ENCODE data around the gene TXNRD1.

The TXNRD1 gene

DNA sequence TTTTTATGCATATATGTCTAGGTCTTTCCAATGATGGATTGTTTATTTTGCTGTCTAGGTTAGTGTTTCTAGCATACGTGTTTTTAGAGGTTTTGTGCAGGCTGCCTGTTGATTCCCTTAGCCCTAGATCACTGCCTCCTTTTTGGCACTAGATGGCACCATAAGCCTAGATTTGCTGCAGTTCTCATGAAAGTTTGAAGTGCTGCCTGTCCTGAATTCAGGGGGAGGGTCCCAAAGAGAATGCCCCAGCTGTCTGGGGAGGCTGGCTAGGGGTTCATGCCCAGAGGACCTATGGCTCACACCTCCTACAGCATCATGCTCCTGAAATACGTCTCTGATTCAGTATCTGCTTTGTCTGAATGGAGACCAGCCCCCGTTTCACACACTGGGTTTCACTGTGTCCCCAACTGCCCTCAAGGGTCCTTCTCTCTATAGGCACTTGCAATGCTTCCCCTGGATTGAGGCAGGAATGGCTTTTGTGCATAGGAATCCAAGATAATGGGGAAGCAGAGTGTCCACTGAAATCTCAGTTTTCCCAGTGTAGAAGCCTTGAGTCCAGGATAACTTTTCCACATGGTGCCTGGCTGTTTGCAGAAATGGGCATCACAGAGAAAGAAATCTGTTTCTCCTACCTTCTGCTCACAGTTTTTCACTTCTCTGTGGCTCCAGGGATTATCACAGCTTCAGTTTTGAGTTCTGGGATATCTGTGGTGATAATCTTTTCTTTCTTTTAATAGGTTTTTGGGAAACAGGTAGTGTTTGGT is 14.2 kb upstream of the TXNRD1 start:
- Histone ChIP-seq H3K4me1 (peaks cover 5% of the 10 kb centered on the region), H3K4me3 (ENCODE audit: low read depth, low read length) (no peak overlapping the region), H3K36me3 (ENCODE audit: control insufficient read depth, insufficient read depth, low read length) (no peaks in the 10 kb centered on the region), H3K9ac (no peak overlapping the region), H3K4me2 (ENCODE audit: low read length) (no peak overlapping the region), H2AFZ (peak overlapping the region; percentile 47), H3K79me2 (no peaks in the 10 kb centered on the region), H3K27ac (no peak overlapping the region), H3K27me3 (ENCODE audit: control insufficient read depth, insufficient read depth, low read length) (no peaks in the 10 kb centered on the region), H3K9me3 (ENCODE audit: control insufficient read depth, low read length) (no peaks in the 10 kb centered on the region)
- TF ChIP-seq, protein P1, sequence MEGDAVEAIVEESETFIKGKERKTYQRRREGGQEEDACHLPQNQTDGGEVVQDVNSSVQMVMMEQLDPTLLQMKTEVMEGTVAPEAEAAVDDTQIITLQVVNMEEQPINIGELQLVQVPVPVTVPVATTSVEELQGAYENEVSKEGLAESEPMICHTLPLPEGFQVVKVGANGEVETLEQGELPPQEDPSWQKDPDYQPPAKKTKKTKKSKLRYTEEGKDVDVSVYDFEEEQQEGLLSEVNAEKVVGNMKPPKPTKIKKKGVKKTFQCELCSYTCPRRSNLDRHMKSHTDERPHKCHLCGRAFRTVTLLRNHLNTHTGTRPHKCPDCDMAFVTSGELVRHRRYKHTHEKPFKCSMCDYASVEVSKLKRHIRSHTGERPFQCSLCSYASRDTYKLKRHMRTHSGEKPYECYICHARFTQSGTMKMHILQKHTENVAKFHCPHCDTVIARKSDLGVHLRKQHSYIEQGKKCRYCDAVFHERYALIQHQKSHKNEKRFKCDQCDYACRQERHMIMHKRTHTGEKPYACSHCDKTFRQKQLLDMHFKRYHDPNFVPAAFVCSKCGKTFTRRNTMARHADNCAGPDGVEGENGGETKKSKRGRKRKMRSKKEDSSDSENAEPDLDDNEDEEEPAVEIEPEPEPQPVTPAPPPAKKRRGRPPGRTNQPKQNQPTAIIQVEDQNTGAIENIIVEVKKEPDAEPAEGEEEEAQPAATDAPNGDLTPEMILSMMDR (IDR thresholded peaks at IDR 0.05), result peak; percentile 90

DNA sequence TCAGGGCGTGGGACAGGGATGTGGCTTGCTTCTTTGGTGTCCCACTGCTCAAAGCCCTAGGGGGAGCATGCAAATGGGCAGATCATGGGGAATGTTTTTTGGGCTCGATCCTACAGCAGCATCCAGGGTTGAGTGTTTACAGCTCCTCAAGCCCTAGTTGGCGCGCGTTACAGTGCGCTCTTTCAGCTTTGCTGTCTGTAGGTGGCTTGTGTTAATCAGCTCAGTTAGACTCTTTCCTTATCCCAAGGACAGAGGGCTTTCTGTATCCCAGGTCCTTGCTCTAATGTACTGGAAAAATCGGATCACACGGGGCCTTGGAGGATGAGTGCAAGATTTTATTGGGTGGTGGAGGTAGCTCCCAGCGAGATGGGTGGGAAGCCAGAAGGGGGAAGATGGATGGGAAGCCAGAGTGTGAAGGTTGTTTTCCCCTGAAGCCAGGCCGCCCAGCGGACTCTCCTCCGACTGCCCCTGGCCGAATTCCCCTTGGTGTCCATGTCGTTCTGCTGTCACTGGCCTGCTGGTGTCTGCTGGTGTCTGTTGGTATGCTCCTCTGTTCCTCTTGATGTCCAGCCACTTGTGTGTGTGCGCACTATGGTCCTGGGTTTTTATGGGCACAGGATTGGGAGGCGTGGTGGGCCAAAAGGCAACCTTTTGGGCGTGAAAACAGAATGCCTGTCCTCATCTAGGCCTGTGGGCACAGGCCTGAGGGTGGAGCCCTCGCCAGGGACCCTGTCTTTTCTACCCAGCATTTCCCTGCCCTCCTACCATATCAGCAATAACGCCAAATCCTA is 10.7 kb upstream of the TXNRD1 start:
- no peaks in the 10 kb centered on the region for H3K9me3 ChIP-seq (ENCODE audit: control insufficient read depth, low read length)
- no peak overlapping the region for H3K4me2 ChIP-seq (ENCODE audit: low read length)
- no peaks in the 10 kb centered on the region for H3K36me3 ChIP-seq (ENCODE audit: control insufficient read depth, insufficient read depth, low read length)
- peaks cover 5% of the 10 kb centered on the region for H3K4me1 ChIP-seq
- TF ChIP-seq, protein P1 (IDR thresholded peaks at IDR 0.05), result no peak
- H2AFZ ChIP-seq, result no peak overlapping the region
- no peaks in the 10 kb centered on the region for H3K27me3 ChIP-seq (ENCODE audit: control insufficient read depth, insufficient read depth, low read length)
- no peak overlapping the region for H3K9ac ChIP-seq
- H3K79me2 ChIP-seq, result no peaks in the 10 kb centered on the region
- no peak overlapping the region for H3K27ac ChIP-seq
- no peak overlapping the region for H3K4me3 ChIP-seq (ENCODE audit: low read depth, low read length)

DNA sequence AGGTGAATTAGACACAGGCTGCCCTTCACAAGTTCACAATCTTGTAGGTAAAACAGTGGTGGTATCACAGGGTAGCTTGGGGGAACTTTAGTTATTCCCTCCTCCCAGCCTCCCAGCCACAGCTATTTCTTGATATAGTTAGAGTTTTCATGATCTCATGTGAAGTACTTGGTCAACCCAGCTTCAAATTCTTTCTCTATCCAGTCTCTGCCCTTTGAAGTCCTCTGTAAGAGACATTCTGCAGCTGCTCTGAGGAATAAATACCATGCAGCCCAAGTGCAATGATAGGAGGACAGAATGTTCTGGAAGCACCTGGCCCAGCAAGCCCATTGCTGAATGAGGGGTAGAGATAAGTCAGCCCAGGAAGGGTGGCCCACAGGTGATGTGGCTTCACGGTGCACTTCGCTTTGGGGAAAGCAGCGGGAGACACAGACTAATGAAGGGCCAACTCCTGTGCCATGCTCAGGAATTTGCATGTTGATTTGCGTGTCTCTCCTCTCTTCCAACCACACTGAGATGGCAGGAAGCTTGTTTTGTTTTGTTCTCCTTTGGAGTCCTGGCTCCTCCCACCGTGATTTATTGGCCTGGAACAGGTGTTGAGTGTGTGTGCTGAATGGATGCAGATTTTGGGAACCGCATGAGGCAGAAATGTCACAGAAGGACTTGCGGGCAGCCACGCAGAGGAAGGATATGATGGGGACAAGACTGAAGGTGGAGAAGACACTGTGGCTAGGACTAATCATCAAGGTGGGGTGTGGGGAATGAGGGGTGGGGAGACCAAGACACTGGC is 8.0 kb upstream of the TXNRD1 start:
- H3K4me2 ChIP-seq (ENCODE audit: low read length), result no peak overlapping the region

DNA sequence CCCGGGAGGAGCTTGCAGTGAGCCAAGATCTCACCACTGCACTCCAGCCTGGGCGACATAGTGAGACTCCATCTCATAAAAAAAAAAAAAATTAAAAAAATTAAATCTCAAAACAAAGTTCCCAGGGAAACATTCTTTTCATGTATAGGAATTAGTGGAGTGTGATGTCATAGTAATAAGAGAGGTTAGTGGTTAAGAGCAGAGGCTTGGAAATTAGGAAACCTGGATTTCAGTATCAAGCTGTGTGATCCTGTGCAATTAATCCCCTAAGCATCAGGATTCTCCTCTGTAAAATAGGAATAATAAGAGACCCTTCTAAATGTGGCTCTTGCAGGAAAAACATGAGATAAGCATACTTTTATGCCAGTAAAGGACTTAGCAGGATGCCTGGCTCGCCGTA is 3.1 kb upstream of the TXNRD1 start:
- TF ChIP-seq, protein P1 (IDR thresholded peaks at IDR 0.05), result no peak
- Histone ChIP-seq H3K36me3 (ENCODE audit: control insufficient read depth, insufficient read depth, low read length) (no peaks in the 10 kb centered on the region), H2AFZ (no peak overlapping the region), H3K79me2 (no peaks in the 10 kb centered on the region), H3K27me3 (ENCODE audit: control insufficient read depth, insufficient read depth, low read length) (no peaks in the 10 kb centered on the region), H3K4me1 (no peaks in the 10 kb centered on the region), H3K9ac (no peak overlapping the region), H3K4me3 (ENCODE audit: low read depth, low read length) (no peak overlapping the region), H3K27ac (no peak overlapping the region), H3K9me3 (ENCODE audit: control insufficient read depth, low read length) (no peaks in the 10 kb centered on the region), H3K4me2 (ENCODE audit: low read length) (no peak overlapping the region)

More for the DNA sequence above, 8.0 kb upstream of the TXNRD1 start:
- Histone ChIP-seq H3K27ac (no peak overlapping the region), H3K9me3 (ENCODE audit: control insufficient read depth, low read length) (no peaks in the 10 kb centered on the region), H3K9ac (no peak overlapping the region), H3K79me2 (no peaks in the 10 kb centered on the region), H3K4me3 (ENCODE audit: low read depth, low read length) (no peak overlapping the region), H2AFZ (no peak overlapping the region), H3K36me3 (ENCODE audit: control insufficient read depth, insufficient read depth, low read length) (no peaks in the 10 kb centered on the region), H3K4me1 (no peaks in the 10 kb centered on the region), H3K27me3 (ENCODE audit: control insufficient read depth, insufficient read depth, low read length) (no peaks in the 10 kb centered on the region)
- TF ChIP-seq, protein P1 (IDR thresholded peaks at IDR 0.05), result no peak

Measured in parathyroid adenoma (tissue), 2 donors.